ENCODE measurements around the gene SORCS2.

The SORCS2 gene

DNA sequence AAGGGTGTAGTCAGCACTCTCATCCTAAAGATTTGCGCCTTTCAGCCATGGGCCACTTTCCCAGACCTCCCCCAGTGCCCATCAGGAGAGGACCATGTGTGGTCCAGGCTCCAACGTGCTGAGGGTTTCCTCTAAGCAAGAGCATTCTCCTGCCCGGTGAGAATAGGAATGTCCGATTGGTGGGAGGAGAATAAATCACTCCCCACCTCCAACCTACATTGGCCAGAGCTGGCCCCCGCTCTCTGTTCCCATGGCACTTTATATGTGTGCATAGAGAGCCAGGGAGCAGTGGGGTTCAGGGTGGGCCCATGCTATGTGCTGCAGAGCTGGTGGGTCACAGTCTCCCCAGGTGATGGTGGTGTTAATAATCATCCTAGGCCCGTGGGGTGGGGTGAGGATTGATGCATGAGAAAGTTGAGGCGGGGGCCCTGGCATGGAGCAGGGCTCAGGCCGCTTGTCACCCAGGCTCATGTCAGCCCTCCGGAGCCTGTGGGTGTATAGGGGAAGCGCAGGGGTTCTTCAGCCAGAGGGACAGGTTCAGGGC lies 6.8 kb upstream of the SORCS2 start:
- in situ Hi-C loops (cut with MboI; ENCODE audit: low sequenced_read_pairs) = no loop called here

DNA sequence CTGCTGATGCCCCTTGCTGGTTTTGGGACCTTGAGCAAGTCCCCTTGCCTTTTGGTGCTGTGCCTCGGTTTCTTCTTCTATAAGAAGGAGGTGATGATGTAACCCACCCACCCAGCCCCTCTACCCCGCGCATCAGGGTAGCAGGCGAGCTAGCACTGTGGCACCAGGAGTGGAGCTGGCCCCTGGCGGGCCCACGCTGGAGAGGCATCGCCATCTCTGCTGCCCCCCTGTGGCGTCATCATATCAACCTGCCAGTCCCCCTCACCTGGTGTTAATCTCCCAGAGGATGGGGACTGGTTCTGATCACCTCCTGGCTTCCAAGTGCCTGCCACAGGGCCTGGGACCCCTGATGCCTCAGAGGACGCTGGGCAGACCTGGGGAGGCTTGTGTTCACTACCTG lies 6.3 kb upstream of the SORCS2 start:
- in situ Hi-C loops (cut with MboI; ENCODE audit: low sequenced_read_pairs) = no loop called here

DNA sequence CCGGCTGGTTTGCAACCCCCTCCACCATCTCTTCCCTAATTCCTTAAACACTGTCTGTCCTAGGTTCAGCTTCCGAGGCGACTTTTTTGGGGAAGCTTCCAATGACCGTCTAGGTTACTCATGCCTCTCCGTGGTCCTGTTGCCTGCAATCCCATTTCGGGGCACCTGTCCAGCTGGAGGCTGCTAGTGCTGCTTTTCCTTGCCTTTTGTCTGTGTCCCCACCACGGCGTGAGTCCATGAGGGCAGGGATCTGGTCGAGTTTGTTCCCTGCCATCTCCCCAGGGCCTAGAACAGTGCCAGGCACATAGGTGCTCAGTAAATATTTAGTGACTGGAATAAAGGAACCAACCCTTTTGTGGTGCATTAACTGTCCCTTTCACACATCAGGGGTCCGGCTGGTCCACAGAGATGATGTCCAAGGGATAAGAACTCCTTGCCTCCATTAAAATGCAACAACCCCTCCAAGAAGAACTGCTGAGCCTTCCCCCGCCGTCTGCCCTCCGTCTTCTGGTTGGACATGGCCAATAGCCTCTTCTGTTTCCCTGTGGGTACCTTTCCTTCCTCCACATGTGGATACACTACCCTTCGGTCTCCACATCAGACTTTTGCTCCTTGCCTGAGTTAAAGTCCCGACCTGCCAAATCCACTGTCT lies 5.7 kb upstream of the SORCS2 start:
- in situ Hi-C loops (cut with MboI; ENCODE audit: low sequenced_read_pairs) = no loop called here

DNA sequence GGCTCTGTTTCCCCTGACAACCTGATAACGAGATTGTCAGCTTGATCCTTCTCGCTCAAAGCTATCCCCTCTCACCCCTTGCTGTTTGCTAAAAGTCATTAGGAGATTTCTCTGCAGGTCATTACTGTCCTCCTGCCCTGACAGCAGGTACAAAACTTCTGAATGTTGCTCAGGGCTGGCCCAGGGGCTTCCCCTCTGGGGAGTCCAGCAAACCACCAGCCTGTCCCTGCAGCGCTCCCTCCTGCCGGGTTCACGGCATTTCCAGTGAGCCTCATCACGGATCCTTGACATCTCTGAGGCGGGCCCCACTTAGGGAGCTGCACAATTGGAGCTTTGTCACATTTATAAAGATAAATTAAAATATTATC lies 5.2 kb upstream of the SORCS2 start:
- in situ Hi-C loops (cut with MboI; ENCODE audit: low sequenced_read_pairs) = no loop called here

DNA sequence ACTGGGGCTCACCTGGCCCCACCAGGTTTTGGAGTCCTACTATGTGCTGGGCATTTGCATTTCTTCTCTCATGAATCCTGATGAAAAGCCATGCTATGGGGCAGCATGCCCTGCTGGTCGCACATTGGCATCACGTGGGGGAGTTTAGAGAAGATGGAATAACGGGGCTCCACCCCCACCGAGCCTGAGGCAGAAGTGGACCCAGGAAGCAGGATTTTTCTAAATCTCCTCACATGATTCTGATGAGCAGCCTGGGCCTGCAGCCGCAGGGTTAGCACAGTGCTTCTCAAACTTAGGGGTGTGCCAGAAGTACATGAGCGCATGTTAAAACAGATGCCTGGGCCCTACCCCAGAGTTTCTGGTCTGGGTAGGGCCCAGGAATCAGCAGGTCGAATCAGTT lies 4.6 kb upstream of the SORCS2 start:
- in situ Hi-C loops (cut with MboI; ENCODE audit: low sequenced_read_pairs) = no loop called here

DNA sequence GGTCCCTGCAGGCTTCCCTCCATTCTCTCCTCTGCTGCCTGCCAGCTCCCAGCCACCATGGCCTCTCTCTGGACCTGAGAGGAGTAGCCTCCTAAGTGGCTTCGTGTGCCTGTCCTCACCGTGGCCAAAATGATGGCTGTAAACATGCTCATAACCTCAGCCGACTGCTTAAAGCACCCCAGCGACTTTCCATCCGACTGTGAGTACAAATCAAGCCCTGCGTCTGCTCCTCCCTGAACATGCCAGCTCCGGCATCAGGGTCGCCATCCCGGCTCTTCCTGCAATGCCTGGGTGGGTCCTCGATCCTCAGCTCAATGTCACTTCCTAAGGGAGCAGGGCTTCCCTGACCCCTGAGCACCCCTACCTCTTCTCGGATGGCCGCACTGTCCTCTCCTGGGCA lies 3.3 kb upstream of the SORCS2 start:
- in situ Hi-C loops (cut with MboI; ENCODE audit: low sequenced_read_pairs) = no loop called here

- in situ Hi-C loops (cut with MboI; ENCODE audit: low sequenced_read_pairs) = no loop called here
Observed at GRCh38 chr4:7189475-7190277, 2.7 kb upstream of the SORCS2 start.

GRCh38 chr4:7190278-7190594 lies 2.1 kb upstream of the SORCS2 start:
- in situ Hi-C loops (cut with MboI; ENCODE audit: low sequenced_read_pairs) = no loop called here

DNA sequence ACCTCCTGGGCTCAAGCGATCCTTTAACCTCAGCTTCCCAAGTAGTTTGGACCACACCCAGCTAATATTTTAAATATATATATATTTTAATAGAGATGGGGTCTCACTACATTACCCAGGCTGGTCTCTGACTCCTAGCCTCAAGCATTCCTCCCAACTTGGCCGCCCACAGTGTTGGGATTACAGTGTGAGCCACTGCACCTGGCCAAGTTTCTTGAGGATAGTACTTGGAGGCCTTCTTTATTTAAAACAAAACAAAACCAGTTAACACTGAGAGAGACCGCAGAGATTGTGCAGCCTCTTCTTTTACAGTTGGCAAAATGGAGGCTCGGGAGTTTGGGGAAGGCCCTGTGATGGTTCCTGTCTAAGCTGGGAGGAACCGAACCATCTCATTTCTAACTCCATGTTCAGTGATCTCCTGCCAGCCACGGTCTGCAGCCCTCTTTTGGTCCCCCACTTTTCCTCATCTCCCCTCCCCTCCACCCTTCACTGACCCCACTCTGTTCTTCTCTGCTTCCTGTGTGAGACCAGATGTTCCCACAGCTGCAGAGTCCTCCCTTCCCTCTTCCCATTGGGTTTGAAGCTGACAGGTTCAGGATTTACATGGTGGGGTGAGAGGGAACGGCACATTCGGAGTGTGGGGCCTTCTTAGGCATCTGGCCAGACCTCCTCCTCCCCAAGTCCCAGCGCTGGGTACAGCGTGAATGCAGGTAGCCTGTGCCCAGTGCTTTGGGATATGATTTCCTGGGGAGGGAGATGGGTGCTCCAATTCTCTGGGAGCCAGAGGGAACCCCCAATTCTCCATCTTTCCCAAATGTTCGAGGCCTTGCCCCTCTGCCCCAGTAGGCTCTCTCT lies 1.4 kb upstream of the SORCS2 start:
- in situ Hi-C loops (cut with MboI; ENCODE audit: low sequenced_read_pairs) = no loop called here

GRCh38 chr4:7191546-7192251 lies 639 bp upstream of the SORCS2 start:
- in situ Hi-C loops (cut with MboI; ENCODE audit: low sequenced_read_pairs) = no loop called here

DNA sequence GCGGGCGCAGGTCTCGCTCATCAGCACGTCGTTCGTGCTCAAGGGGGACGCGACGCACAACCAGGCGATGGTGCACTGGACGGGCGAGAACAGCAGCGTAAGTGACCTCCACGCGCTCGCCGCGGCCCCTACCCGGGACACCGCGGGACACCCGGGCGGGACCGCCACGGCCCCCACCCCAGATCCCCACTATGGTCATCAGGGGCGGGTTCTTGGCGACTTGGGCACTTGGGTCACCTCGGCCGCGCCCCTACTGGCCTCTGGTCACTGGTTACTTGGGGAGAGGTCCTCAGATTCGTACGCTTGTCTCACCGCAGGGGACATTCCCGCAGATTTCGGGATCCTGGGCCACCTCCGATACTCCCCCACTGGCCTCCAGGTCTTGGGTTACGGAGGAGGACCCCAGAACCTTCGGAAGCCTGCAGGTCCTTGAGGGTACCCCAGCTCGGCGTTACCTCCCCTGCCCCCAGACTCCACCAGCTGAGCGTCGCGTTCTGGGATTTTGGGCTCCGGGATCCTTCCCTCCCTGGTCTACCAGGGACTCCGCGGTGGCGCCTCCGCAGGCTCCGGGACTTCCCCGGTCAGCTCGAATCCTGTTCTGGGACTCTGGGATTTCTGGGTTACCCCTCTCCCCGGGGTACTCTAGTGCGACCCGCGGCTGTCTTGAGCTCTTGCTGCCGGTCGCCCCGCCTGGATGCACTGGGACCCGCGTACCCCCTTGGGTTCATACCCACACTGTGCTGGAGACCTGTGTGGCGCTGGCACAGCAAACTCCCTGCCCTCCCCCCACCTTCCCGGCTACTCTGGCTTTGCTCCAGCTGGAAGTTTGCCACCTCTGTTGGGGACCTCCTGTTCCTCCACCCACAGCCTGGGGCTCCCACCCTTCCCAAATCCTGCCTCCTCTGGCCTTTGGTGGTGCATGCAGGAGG lies 956 bp downstream of the SORCS2 start:
- in situ Hi-C loops (cut with MboI; ENCODE audit: low sequenced_read_pairs) = no loop called here

DNA sequence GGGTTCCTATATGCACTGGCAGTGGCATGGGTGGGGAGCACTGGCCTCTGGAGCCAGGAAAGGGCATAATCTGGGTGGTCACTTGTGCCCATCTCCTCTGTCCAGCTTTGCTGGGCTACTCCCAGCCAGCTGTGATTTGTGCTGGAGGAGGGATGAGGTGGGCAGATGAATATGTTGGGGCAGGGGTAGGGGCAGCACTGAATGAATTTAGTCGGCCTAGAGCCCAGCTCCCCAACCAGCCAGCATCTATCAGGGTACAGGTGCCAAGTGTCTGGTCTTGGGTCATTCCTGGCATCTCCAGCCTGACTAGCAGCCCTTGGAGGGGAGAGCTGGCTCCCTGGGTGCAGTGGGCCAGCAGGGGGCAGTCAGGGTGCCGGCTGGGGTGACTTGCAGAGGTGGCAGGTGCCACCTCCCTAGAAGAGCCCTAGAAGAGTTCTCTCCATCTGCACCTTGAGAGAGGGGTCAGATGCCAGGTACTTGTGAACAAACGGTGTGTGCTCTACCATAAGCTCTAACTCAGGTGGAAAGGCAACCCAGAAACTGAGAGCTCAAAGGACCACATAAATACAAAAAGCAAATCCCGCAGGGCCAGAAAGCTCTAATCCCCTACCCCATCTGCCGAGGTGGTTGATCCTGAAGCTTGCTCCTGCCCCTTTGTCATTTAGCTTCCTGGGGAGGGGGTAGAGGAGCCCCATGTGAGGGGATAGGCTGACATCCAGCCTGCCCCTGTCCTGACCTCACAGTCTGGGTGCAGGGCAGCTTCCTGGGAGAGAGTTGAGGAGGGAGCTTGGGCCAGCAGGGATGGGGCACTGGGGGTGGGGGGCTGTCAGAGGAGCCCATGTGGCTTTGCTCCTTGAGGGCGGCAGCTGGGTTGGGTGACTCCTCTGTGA lies 2.2 kb downstream of the SORCS2 start:
- in situ Hi-C loops (cut with MboI; ENCODE audit: low sequenced_read_pairs) = no loop called here

DNA sequence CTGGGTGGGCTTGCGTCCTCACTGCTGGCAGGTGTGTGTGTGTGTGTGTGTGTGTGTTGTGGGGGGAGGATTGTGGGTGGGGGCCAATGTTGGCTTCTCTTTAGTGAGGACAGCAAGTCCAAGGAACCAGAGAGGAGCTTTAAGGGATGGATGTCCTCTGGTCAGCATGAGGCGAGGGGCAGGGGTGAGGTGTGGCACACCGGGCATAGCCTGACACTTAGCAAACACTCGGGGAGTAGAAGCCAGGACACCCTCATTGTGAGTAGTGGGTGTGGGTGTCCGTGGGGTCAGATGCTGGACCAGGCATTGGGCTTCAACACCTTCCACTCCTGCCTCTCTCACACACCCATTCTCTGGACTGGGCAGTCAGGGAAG lies 2.8 kb downstream of the SORCS2 start:
- in situ Hi-C loops (cut with MboI; ENCODE audit: low sequenced_read_pairs) = no loop called here

GRCh38 chr4:7195546-7196287 lies 3.4 kb downstream of the SORCS2 start:
- in situ Hi-C loops (cut with MboI; ENCODE audit: low sequenced_read_pairs) = no loop called here

GRCh38 chr4:7196288-7196651 lies 3.9 kb downstream of the SORCS2 start:
- in situ Hi-C loops (cut with MboI; ENCODE audit: low sequenced_read_pairs) = no loop called here

- in situ Hi-C loops (cut with MboI; ENCODE audit: low sequenced_read_pairs) = no loop called here
Observed at GRCh38 chr4:7196736-7197135, 4.4 kb downstream of the SORCS2 start.

DNA sequence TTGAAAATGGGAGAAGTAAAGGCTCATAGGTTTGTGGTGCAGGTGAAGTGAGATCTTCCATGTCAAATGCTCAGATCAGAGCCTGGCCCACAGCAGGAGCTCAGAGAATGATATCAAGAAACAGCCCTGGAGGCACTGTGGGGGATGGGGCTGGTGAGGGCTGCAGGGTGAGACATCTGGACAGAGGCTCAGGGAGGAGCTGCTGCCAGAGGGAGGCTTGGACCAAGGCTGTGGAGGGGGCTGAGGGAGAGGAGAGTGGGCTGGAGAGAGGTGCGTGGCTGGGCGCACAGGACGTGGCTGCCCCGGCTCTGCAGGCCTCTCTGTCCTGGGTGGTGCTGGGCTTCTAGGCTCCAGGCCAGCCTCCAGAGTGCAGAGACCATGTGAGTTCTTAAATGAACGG lies 5.6 kb downstream of the SORCS2 start:
- in situ Hi-C loops (cut with MboI; ENCODE audit: low sequenced_read_pairs) = no loop called here

- in situ Hi-C loops (cut with MboI; ENCODE audit: low sequenced_read_pairs) = no loop called here
Observed at GRCh38 chr4:7198440-7199128, 6.2 kb downstream of the SORCS2 start.
